ENCODE measurements around the gene RIPOR3.

- TF ChIP-seq, protein P1, sequence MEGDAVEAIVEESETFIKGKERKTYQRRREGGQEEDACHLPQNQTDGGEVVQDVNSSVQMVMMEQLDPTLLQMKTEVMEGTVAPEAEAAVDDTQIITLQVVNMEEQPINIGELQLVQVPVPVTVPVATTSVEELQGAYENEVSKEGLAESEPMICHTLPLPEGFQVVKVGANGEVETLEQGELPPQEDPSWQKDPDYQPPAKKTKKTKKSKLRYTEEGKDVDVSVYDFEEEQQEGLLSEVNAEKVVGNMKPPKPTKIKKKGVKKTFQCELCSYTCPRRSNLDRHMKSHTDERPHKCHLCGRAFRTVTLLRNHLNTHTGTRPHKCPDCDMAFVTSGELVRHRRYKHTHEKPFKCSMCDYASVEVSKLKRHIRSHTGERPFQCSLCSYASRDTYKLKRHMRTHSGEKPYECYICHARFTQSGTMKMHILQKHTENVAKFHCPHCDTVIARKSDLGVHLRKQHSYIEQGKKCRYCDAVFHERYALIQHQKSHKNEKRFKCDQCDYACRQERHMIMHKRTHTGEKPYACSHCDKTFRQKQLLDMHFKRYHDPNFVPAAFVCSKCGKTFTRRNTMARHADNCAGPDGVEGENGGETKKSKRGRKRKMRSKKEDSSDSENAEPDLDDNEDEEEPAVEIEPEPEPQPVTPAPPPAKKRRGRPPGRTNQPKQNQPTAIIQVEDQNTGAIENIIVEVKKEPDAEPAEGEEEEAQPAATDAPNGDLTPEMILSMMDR (IDR thresholded peaks at IDR 0.05): no peak
- no peak for TF ChIP-seq POLR2A (IDR thresholded peaks at IDR 0.05)
Observed at GRCh38 chr20:50609438-50609989, 81.8 kb downstream of the RIPOR3 start.
